Iris pigment epithelial cell (primary cell): Measurements from ENCODE around the gene ABHD12.
A peak's percentile ranks its signal among the peaks of the same experiment; 100 is the strongest.

Experiments used
- DNase-seq: peaks from one replicate; pipeline ENCODE4 v3.0.0-alpha.2; 2011; ENCODE audit warnings: low read depth

The ABHD12 gene

DNA sequence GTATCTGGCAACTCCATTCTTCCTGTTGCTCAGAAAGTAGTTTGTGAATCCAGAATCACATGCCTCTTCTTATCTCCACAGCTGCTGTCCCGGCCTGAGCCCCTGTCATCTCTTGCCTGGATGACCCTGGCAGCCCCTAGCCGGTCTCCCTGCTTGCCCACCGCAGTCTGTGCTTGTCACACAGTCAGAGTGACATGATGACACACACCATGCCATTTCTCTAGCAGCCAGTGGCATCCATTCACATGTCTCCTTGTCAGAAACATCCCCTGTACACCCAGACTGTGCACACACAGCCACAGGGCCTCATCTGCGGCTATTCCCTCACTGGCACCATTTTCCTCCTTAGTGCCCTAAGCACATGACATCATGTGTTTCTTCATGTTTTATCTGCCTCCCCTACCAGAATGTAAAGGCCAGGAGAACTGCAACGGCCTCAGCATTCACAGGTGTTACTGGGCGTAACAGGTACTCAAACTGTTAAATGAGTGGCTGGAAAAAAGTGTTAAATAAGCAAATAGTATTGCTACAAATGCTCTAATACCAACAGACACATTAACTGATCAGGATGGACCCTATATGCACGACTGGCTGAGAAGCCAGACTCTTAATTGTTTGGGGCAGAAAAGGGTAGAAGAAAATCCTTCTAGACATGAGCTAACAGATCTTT lies 9.6 kb downstream of the ABHD12 start:
- no peak for DNase-seq

GRCh38 chr20:25378884-25379733 lies 11.5 kb downstream of the ABHD12 start:
- DNase-seq, result no peak

GRCh38 chr20:25378189-25378883 lies 12.3 kb downstream of the ABHD12 start:
- DNase-seq, result no peak

DNA sequence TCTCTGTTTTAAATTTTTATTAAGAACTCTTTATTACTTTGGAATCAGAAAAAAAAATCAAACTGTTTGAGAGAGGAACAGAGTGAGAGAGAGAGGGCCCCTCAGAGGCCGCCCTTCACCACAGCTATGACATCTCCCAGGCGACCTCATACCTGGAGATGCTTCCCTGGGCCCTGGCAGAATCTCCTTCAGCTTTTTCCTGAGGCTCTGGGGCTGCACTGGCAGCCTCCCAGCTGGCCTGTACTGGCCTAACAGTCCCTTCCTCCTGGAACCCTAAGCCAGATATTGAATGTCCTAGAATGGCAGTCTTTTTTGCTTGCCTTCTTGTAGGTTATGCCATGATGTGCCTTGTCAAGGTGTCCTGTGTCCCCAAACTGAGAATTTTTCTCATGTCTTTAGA lies 13.7 kb downstream of the ABHD12 start:
- no peak for DNase-seq

GRCh38 chr20:25376236-25376635 lies 14.4 kb downstream of the ABHD12 start:
- DNase-seq, result no peak

GRCh38 chr20:25374842-25375241 lies 15.8 kb downstream of the ABHD12 start:
- DNase-seq, result no peak

DNA sequence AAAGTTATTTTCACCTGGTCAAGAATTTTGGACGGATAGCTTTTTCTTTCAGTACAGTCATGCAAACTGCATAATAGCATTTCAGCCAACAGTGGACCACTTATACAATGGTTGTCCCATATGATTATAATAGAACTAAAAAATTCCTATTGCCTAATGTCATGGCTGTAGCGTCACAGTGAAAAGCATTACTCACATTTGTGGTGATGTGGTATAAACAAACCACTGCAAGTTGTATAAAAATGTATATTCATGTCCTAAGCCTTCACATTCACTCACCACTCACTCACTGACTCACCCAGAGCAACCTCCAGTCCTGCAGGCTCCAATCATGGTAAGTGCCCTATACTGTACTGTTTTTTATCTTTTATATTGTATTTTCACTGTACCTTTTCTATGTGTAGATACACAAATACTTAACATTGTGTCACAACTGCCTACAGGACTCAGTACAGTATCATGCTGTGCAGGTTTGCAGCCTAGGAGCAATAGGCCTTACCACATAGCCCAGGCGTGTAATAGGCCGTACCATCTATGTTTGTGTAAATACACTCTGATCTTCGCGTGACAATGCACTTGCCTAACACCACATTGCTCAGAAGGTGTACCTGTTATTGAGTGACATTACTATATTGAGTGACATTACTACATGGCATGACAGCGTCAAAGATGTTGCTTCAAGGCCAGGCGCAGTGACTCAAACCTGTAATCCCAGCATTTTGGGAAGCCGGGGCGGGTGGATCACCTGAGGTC lies 17.9 kb downstream of the ABHD12 start:
- DNase-seq, result peak; percentile 98

DNA sequence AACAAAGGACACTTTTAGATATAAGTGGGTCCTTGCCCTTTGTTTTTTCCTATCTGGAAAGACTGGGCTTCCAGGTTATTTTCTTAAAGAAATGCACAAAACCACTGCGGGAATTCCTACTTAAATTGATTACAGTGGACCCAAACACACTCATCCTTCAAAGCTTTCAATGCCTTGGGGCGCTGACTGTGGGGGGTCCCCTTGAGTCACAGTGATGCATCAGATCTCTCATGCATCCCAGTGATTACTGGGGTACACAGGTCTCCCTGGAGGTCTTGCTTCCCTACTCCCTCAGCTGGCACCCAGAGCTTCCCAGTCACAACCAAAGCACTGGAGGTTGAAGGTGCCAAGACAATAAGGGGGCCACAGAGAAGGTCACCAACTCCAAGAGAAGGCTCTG lies 20.7 kb downstream of the ABHD12 start:
- DNase-seq, result no peak

DNA sequence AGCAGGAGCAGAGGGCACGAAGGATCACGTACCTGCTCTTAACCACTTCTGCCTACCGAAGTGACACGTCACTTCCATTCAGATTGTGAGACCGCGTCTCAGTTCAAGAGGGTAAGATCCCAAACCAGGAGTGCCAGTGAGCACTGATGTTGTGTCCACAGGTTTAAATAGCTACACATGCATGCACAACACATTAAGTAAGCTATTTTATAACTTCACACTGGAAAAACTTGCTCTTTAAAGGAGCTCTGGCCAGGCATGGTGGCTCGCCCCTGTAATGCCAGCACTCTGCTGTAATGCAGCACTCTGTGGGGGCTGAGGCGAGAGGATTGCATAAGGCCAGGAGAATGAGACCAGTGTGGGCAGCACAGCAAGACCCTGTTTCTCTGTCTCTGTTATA lies 21.1 kb downstream of the ABHD12 start:
- no peak for DNase-seq

- DNase-seq, result no peak
These were observed 21.7 kb downstream of the ABHD12 start for GRCh38 chr20:25368976-25369375.

DNA sequence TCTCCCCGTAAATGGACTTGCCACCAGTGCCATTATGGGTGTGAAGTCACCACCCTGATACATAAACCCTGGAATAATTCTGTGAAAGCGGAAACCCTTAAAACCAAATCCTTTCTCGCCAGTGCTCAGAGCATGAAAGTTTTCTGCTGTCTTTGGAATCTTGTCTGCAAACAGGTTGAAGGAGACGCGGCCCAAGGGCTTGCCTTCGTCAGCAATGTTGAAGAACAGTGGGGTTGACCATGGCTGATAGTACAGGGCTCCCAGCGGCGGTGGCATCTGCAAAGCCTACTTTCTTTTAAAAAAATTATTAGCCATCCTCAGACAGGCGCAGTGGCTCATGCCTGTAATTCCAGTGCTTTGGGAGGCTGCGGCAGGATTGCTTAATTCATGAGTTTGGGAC lies 22.1 kb downstream of the ABHD12 start:
- DNase-seq, result no peak

DNA sequence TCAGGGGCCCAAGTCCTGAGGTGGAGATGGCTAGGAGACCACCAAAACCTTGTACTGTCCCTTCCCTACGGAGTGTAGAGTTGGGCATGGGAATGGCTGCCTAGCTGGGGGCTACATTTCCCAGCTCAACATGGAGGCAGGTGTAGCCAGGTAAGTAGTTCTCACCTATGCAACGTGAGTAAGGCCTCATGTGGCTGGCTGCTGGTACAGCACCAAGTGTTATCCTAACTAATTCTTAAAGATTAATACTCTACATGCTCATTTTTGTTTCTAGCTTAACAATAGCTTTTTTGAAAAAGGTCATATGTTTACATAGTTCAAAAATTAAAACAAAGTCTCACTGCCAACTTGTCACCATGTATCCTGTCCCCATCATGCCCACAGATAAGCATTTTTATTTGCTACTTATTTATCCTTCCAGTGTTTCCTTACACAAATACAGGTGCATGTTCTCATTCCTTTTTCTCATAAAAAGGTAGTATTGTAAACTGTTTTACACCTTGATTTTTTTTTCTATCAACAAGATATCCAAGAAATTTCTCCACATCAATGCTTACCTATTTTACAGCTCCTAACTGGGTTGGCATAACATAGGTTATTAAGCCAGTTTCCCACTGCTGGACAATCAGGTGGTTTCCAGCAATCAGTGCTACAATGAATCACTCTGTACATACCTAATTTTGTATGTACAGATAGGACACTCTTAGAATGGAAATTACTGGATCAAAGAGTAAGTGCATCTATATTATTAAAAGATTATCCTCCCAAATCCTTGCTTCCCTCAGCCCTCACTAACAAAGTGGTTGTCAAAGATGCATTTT lies 25.5 kb downstream of the ABHD12 start:
- no peak for DNase-seq

GRCh38 chr20:25364180-25364788 lies 26.4 kb downstream of the ABHD12 start:
- DNase-seq, result peak; percentile 81

DNA sequence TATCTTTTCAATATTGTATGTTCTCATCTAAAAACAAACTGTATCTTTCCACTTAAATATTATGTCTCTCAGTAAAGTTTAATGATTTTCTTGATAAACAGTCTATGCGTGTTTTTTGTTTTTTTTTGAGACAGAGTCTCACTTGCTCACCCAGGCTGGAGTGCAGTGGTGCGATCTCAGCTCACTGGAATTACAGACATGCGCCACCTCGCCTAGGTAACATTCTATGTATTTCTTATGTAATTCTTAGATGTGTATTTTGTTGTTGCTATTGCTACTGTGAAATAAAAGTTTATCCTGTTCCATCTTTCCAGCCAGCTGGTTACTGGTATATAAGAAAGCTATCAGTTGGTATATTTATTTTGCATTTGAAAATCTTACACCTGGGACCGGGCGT lies 29.4 kb downstream of the ABHD12 start:
- DNase-seq, result no peak

DNA sequence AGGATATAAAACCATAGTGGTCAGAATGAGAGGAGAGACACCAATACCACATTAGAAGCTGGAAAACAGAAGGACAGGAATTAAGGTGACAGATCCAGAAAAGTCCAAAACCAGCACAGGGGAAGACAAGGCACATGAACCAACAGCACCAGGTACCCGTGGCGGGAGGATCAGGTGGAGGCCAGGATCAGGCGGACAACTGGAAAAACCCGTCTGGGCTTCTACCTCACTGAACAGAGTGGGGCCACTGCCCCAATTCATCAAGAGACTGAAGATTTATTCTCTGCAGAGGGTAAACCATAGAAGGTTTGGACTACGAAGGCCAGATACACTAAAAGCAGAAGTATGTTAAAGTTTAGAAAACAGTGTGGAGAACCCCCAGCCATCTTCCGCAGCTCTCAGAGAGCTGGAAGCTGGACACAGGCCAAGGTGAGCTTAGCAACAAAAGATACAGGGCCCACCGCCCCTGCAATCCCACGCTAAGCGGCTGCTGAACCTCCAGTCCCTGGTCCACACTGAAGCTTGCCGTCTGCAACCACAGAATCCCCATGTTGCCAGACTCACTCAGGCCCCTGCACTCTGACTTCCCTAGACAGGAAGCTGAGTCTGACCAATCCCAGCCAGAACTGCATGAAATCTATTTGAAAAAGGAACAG lies 29.9 kb downstream of the ABHD12 start:
- peak; percentile 88 for DNase-seq

DNA sequence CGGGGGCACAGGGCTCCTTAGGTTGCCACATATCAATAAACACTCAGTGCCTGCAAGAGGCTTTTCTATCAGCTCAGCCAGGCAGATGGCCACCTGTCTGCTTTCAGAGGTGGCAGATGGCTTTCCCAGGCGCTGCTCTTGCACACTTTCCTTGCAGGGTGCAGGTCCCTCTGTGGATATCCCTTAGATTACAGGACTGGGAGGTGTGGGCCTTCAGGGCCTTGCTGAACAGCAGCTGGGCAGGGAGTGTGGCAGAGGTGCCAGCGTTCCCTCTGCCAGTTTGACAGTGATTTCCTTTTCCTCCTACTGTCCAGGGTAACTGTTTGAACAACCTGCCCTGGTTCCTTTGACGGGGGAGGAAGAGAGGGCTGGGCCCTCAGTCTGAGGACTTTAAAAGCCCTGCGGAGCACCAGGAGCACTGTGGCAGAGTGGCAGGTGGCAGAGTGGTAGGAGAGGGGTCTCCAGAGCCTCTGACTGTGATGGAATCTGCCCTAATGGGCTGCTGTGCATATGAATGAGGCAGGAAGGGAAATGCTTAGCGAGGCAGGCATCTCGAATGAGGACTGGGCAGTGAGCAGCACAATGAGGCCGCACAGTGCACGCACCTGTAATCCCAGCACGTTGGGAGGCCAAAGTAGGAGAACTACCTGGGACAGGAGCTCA lies 34.2 kb downstream of the ABHD12 start:
- DNase-seq, result no peak

- DNase-seq, result no peak
These were observed 34.8 kb downstream of the ABHD12 start for GRCh38 chr20:25355866-25356265.

- no peak for DNase-seq
These were observed 35.5 kb downstream of the ABHD12 start for GRCh38 chr20:25355011-25355595.
